ENCODE results near the gene NBPF9. TPM values are rescaled to one million over a fixed set of nuclear protein-coding genes. Genes with fewer than 3 reads are reported as not detected.
"Not testable (repeated sequence)": the region's sequence is repeated elsewhere in the genome, so short reads cannot be mapped to it uniquely, and the experiment has no call there.

NBPF9 gene
- polyA plus RNA-seq, 1 of the 3 experiments (the other 2 are of a cell fraction) = 17.8 TPM

DNA sequence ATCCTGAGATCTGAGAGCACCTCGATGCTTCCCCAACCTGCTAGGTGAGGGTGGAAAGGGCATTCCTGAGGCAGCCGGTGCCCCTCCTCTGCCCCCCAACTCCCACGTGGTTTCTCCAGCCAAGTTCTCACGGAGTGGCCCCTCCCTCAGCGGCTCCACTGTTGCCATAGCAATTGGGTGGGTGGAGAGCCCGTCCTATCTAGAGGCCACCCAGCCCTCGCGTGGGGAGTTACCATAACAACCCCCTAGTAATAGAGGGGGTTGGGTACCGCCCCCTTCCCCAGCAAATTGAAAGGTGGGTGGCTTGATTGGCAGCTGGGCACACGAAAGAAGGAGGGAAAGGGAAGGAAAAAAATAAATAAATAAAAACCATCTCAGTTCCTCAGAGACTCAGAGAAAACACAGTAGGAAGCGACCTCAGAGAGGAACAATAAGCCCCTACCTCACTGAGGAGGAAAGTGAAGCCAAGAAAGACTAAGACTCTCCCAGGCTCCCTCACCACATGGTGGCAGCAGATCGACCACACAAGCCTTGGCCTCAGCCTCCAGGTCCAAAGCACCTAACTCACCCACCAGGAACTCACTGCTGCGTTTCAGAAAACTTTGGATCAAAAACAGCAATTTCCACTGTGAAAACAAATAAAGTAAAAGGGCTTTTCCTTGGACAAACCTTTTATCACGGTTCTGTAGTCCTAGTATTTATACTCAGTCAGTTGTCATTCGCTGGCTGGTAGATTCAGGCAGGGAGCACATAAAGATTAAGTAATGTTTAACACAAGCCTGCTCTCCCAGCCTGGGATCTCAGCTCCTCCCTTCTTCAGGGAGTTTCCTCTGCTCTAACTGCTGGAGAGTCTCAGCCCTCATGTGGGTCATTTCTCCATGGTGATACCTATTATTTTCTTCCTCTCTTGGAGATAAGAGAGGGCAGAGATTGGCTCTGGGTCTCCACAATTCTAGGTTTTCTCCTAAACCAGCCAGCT, 20.9 kb upstream of the NBPF9 start:
- H3K36me3 ChIP-seq (replicated peaks in 1 of 2; ENCODE audit: control insufficient read depth in 1 of 2, insufficient read depth in 2 of 2, low read length in 1 of 2); H3K4me1 ChIP-seq (ENCODE audit: control insufficient read depth in 1 of 2, insufficient read depth in 2 of 2, low read depth in 1 of 2, low read length in 1 of 2); H3K27ac ChIP-seq (ENCODE audit: low read depth in 2 of 2, low read length in 1 of 2); H3F3A ChIP-seq (replicated peaks; ENCODE audit: insufficient read depth); POLR2A ChIA-PET; H3K9me2 ChIP-seq; H4K20me1 ChIP-seq (ENCODE audit: insufficient read depth); DNase-seq; H2AFZ ChIP-seq (ENCODE audit: low read depth); H3K79me2 ChIP-seq (ENCODE audit: insufficient read depth); H3K9ac ChIP-seq; H3K9me3 ChIP-seq; H3K4me2 ChIP-seq; H3K27me3 ChIP-seq (ENCODE audit: insufficient read depth); CTCF ChIA-PET: not testable (repeated sequence)
- WGBS (ENCODE audit: low lambda C conversion rate) = 13% methylated on average over 9 of the region's 15 CpGs
- 0 out of 4 replicates have a peak overlapping the region, but pooled peaks of 1 of the 2 experiments have one; percentile 19 for H3K4me3 ChIP-seq (ENCODE audit: low read depth in 2 of 2, low read length in 1 of 2)

DNA sequence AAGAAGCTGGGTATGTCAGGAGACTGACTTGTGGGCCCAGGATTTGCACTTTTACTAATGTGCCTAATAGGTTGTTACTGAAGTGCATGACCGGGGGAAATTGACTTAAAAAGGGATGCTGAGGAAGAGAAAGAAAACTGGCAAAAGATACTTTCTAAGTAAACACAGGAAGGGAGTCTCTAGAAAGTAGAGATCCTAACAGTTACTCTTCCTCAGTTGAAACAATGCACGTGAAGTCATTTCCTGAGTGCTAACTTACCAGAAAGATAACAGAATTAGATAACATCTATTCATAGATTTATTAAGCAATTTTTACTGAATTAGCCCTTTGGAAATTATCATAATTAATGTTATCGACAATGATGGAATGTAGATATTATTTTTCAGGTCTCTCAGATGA, 9.5 kb upstream of the NBPF9 start:
- H3K9ac ChIP-seq; H3K36me3 ChIP-seq (replicated peaks in 1 of 2; ENCODE audit: control insufficient read depth in 1 of 2, insufficient read depth in 2 of 2, low read length in 1 of 2); H3K27ac ChIP-seq (ENCODE audit: low read depth in 2 of 2, low read length in 1 of 2); H2AFZ ChIP-seq (ENCODE audit: low read depth); H3K9me2 ChIP-seq; H3K79me2 ChIP-seq (ENCODE audit: insufficient read depth); H3K9me3 ChIP-seq; H3F3A ChIP-seq (replicated peaks; ENCODE audit: insufficient read depth); POLR2A ChIA-PET; H3K4me2 ChIP-seq; H3K27me3 ChIP-seq (ENCODE audit: insufficient read depth); CTCF ChIA-PET; H4K20me1 ChIP-seq (ENCODE audit: insufficient read depth); H3K4me3 ChIP-seq (ENCODE audit: low read depth in 2 of 2, low read length in 1 of 2); DNase-seq; H3K4me1 ChIP-seq (ENCODE audit: control insufficient read depth in 1 of 2, insufficient read depth in 2 of 2, low read depth in 1 of 2, low read length in 1 of 2): not testable (repeated sequence)
- 73% methylated on average over 1 of the region's 3 CpGs for WGBS (ENCODE audit: low lambda C conversion rate)

DNA sequence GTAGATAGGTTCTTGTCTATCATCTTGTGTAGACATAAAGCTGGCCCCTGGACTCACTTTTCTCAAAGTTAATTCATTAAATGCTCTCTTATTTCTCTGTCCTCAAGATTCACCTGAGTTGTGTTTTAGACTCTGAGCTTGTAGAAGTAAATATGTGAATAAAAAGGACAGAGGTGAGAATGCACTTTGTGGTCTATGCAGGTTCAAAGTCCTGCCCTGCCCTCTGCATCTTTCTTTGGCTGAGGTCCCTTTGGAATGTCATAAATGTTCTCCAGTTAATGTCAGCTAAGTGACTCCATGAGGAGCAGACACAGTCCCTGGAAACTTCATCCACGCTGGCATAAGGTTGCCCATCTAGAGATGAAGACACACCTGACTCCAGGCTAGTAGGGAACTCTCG, 7.0 kb upstream of the NBPF9 start:
- H4K20me1 ChIP-seq (ENCODE audit: insufficient read depth); H3K79me2 ChIP-seq (ENCODE audit: insufficient read depth); CTCF ChIA-PET; H3K9ac ChIP-seq; H3K4me3 ChIP-seq (ENCODE audit: low read depth in 2 of 2, low read length in 1 of 2); H3K27me3 ChIP-seq (ENCODE audit: insufficient read depth); H3K4me1 ChIP-seq (ENCODE audit: control insufficient read depth in 1 of 2, insufficient read depth in 2 of 2, low read depth in 1 of 2, low read length in 1 of 2); DNase-seq; H2AFZ ChIP-seq (ENCODE audit: low read depth); H3K9me3 ChIP-seq; H3F3A ChIP-seq (replicated peaks; ENCODE audit: insufficient read depth); H3K4me2 ChIP-seq; H3K27ac ChIP-seq (ENCODE audit: low read depth in 2 of 2, low read length in 1 of 2); POLR2A ChIA-PET; H3K9me2 ChIP-seq; H3K36me3 ChIP-seq (replicated peaks in 1 of 2; ENCODE audit: control insufficient read depth in 1 of 2, insufficient read depth in 2 of 2, low read length in 1 of 2): not testable (repeated sequence)
- WGBS (ENCODE audit: low lambda C conversion rate) = no CpG with 5 or more reads among the region's 2 CpGs

DNA sequence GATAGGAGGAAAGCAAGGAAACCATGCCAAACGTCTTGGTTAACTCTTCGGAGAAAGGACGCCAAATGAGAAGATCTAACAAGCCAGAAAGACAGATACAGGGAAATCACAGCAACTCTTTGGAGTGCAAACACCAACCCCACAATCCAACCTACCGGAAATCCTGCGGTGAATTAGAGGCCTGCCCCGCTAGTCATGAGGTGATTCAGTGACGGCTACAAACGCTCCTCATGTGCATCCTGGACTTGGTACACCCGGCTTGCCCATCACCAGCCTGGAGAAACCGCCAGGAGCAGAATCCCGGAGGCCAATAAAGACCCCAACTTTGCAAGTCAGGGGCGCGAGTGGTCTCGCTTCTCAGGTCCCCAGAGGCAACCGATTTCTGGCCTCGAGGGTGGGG, 777 bp downstream of the NBPF9 start:
- H3K9ac ChIP-seq = peak overlapping the region; percentile 43; the same call in 1 of the 2 replicates
- POLR2A ChIA-PET; H3K27me3 ChIP-seq (ENCODE audit: insufficient read depth); H3K9me2 ChIP-seq; CTCF ChIA-PET; H3K36me3 ChIP-seq (replicated peaks in 1 of 2; ENCODE audit: control insufficient read depth in 1 of 2, insufficient read depth in 2 of 2, low read length in 1 of 2); H3K9me3 ChIP-seq; H4K20me1 ChIP-seq (ENCODE audit: insufficient read depth); H3F3A ChIP-seq (replicated peaks; ENCODE audit: insufficient read depth); H3K4me1 ChIP-seq (ENCODE audit: control insufficient read depth in 1 of 2, insufficient read depth in 2 of 2, low read depth in 1 of 2, low read length in 1 of 2); DNase-seq; H2AFZ ChIP-seq (ENCODE audit: low read depth); H3K4me2 ChIP-seq: not testable (repeated sequence)
- peaks cover 12% of the 10 kb centered on the region; the same call in 1 of the 2 replicates for H3K79me2 ChIP-seq (ENCODE audit: insufficient read depth)
- H3K4me3 ChIP-seq (ENCODE audit: low read depth in 2 of 2, low read length in 1 of 2) = peak overlapping the region; percentile 41 to 68
- H3K27ac ChIP-seq (ENCODE audit: low read depth in 2 of 2, low read length in 1 of 2) = 0 out of 4 replicates have a peak overlapping the region, but pooled peaks of 1 of the 2 experiments have one; percentile 52
- 0% methylated on average over 4 of the region's 16 CpGs for WGBS (ENCODE audit: low lambda C conversion rate)
- TF ChIP-seq, protein P1, sequence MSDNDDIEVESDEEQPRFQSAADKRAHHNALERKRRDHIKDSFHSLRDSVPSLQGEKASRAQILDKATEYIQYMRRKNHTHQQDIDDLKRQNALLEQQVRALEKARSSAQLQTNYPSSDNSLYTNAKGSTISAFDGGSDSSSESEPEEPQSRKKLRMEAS (IDR thresholded peaks at IDR 0.05; ENCODE audit: low read depth) = 0 out of 2 replicates have a peak, but pooled peaks have one; percentile 44

DNA sequence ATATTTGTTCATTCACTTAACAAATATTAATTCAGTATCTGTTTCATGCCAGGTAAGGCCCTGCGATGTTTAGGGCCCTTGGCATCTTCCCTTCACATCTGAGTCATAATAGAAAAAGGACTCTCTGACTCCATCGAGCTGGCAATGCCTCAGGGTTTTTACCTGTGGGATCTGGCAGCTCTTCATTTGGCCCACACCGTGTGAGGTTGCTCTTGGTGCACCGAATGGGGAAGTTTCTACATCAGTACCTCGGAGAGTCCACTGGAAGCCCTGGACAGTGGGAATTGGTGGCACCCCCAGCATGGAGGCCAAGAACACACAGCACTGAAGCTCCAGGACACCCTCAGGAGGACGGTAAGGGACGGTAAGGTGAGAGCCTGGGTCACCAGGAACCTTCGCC, 5.1 kb downstream of the NBPF9 start:
- H2AFZ ChIP-seq (ENCODE audit: low read depth); H3K4me1 ChIP-seq (ENCODE audit: control insufficient read depth in 1 of 2, insufficient read depth in 2 of 2, low read depth in 1 of 2, low read length in 1 of 2); H3K36me3 ChIP-seq (replicated peaks in 1 of 2; ENCODE audit: control insufficient read depth in 1 of 2, insufficient read depth in 2 of 2, low read length in 1 of 2); POLR2A ChIA-PET; H3K4me2 ChIP-seq; H3K4me3 ChIP-seq (ENCODE audit: low read depth in 2 of 2, low read length in 1 of 2); CTCF ChIA-PET; H3K27ac ChIP-seq (ENCODE audit: low read depth in 2 of 2, low read length in 1 of 2); H3K9ac ChIP-seq; H3K27me3 ChIP-seq (ENCODE audit: insufficient read depth); H3K9me2 ChIP-seq; DNase-seq; H3F3A ChIP-seq (replicated peaks; ENCODE audit: insufficient read depth); H3K9me3 ChIP-seq; H4K20me1 ChIP-seq (ENCODE audit: insufficient read depth): not testable (repeated sequence)
- 94% methylated on average over 3 of the region's 8 CpGs for WGBS (ENCODE audit: low lambda C conversion rate)
- peaks cover 12% of the 10 kb centered on the region; the same call in 1 of the 2 replicates for H3K79me2 ChIP-seq (ENCODE audit: insufficient read depth)

DNA sequence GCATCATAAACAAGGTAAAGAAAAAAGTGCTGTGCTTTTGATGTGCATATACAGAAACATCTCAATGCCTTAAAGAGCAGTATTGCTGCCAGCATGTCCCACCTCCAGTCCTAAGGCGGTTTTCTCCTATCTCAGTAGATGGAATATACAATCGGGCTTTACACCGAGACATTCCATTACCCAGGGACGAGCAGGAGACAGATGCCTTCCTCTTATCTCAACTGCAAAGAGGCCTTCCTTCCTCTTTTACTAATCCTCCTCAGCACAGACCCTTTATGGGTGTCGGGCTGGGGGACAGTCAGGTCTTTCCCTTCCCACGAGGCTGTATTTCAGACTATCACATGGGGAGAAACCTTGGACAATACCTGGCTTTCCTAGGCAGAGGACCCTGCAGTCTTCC, 10.2 kb downstream of the NBPF9 start:
- 94% methylated on average over 6 of the region's 6 CpGs for WGBS (ENCODE audit: low lambda C conversion rate)
- H4K20me1 ChIP-seq (ENCODE audit: insufficient read depth); H3K9me3 ChIP-seq; H2AFZ ChIP-seq (ENCODE audit: low read depth); H3K9me2 ChIP-seq; H3F3A ChIP-seq (replicated peaks; ENCODE audit: insufficient read depth); H3K27ac ChIP-seq (ENCODE audit: low read depth in 2 of 2, low read length in 1 of 2); DNase-seq; H3K9ac ChIP-seq; H3K27me3 ChIP-seq (ENCODE audit: insufficient read depth); H3K79me2 ChIP-seq (ENCODE audit: insufficient read depth); H3K4me1 ChIP-seq (ENCODE audit: control insufficient read depth in 1 of 2, insufficient read depth in 2 of 2, low read depth in 1 of 2, low read length in 1 of 2); H3K4me3 ChIP-seq (ENCODE audit: low read depth in 2 of 2, low read length in 1 of 2); H3K4me2 ChIP-seq; POLR2A ChIA-PET; CTCF ChIA-PET; H3K36me3 ChIP-seq (replicated peaks in 1 of 2; ENCODE audit: control insufficient read depth in 1 of 2, insufficient read depth in 2 of 2, low read length in 1 of 2): not testable (repeated sequence)

All from SK-N-SH (cell line).